Measurements from ENCODE around the gene SYT5. TPM values are rescaled to one million over a fixed set of nuclear protein-coding genes. Genes with fewer than 3 reads are reported as not detected.
A peak's percentile ranks its signal among the peaks of the same experiment; 100 is the strongest.

Gene SYT5
- total and polyA plus RNA-seq, 4 donors = 0.06 to 0.40 (median 0.33) TPM; not detected in 1

DNA sequence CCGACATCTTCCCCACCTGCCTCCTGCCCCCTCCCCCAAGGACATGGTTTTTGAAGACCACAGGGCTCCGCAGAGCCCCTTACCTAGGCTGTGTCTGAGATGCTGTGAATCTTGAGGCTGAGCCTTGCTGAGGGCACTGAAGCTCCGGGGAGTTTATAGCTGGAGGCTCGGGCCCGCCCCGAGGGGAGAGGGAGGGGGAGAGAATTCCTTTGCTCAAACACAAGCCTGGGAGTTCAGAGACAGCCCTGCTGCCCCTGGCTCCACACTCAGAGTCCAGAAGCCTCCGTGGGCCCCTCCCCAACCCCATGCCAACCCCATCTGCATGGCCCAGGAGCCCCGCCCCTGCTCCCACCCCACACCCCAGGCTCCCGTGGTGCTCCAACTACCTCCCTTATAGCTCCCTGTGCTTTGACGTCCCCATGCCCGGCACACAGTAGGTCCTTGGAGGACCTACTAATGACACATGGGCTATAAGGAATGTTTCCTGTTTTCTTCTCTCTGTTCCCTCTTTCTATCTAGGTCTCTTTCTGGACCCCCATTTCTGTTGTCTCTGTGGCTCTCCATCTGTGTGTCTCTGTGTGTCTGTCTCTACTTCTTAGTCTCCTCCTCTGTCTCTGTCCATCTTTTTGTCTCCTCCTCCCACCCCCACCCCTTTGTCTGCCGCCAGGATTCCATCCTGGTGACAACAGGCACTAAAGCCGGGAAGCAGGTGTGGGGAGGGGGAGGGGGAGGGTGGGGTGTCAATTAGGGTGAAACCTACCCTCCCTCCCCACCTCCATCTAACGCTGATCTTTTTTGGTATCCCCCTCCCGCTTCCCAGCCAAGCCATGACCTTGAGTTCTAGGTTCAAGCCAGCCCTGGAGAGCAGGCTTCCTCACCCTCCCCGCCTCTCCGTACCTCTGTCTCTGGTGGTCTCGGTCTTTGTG lies 30.7 kb downstream of the SYT5 start, which contains the start of gene TNNT1:
TSS of gene TNNT1 (minus strand) at position 129 of the 926 bp plus-strand sequence. CDS start 2,049 bp downstream, outside the sequence.
- H3K27me3 ChIP-seq (ENCODE audit: control insufficient read depth in 3 of 3, insufficient read depth in 3 of 3, low read length in 2 of 3) = peaks cover 11 to 41% (median 18%) of the 10 kb centered on the region in 3 donors
- peaks cover 0 to 6% (median 0%) of the 10 kb centered on the region in 4 donors for H3K9me3 ChIP-seq (ENCODE audit: control insufficient read depth in 4 of 4, insufficient read depth in 3 of 4, low read length in 3 of 4)

DNA sequence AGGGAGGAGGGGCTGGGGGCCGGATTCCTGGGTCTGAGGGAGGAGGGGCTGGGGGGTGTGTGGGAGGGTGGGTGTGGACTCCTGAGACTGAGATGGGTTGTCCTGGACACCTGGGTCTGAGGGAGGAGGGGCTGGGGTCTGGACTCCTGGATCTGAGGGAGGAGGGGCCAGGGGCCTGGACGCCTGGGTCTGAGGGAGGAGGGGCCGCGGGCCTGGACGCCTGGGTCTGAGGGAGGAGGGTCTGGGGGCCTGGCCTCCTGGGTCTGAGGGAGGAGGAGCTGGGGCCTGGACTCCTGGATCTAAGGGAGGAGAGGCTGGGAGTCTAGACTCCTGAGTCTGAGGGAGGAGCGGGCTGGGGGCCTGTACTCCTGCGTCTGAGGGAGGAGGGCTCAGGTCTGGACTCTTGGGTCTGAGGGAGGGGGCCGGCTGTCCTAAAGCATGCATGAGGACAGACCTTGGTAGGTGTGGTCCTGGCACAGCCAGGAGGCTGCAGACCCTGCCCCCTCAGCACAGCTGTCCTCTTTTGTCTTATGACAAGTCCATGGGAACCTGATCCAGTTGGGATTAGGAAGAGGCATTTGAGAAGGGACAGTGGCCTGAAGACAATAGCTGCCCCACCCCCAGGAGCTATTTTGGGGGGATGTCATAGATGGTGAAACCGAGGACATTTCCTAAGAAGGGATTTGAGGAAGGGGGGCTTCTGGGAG lies 32.4 kb downstream of the SYT5 start:
- Histone ChIP-seq H3K27me3 (ENCODE audit: control insufficient read depth in 3 of 3, insufficient read depth in 3 of 3, low read length in 2 of 3) (peaks cover 11 to 51% (median 26%) of the 10 kb centered on the region in 3 donors), H3K9ac (ENCODE audit: insufficient read depth in 1 of 2, low read length in 2 of 2) (no peak overlapping the region)

More for the DNA sequence above, 30.7 kb downstream of the SYT5 start, which contains the start of gene TNNT1:
- DNase-seq = no peak
- H3K36me3 ChIP-seq (ENCODE audit: control insufficient read depth in 4 of 4, insufficient read depth in 4 of 4, low read length in 4 of 4) = no peaks in the 10 kb centered on the region
- 14 to 39% methylated on average over 18 of the region's 18 CpGs for WGBS, 2 donors
- peaks cover 0 to 4% (median 0%) of the 10 kb centered on the region in 5 donors for H3K4me1 ChIP-seq (ENCODE audit: control insufficient read depth in 5 of 5, insufficient read depth in 5 of 5, low read length in 5 of 5)
- H3K9ac ChIP-seq (ENCODE audit: insufficient read depth in 1 of 2, low read length in 2 of 2) = no peak within 1 kb of the TSS
- TF ChIP-seq, protein P1, sequence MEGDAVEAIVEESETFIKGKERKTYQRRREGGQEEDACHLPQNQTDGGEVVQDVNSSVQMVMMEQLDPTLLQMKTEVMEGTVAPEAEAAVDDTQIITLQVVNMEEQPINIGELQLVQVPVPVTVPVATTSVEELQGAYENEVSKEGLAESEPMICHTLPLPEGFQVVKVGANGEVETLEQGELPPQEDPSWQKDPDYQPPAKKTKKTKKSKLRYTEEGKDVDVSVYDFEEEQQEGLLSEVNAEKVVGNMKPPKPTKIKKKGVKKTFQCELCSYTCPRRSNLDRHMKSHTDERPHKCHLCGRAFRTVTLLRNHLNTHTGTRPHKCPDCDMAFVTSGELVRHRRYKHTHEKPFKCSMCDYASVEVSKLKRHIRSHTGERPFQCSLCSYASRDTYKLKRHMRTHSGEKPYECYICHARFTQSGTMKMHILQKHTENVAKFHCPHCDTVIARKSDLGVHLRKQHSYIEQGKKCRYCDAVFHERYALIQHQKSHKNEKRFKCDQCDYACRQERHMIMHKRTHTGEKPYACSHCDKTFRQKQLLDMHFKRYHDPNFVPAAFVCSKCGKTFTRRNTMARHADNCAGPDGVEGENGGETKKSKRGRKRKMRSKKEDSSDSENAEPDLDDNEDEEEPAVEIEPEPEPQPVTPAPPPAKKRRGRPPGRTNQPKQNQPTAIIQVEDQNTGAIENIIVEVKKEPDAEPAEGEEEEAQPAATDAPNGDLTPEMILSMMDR (IDR thresholded peaks at IDR 0.05; ENCODE audit: control extremely low read depth, extremely low read depth) = no peak
- H3K4me3 ChIP-seq = no peak within 1 kb of the TSS
- H3K27ac ChIP-seq (ENCODE audit: low read depth in 1 of 2, low read length in 1 of 2) = peak within 1 kb of the TSS in 1 of 2 donors; percentile 62
- ATAC-seq (ENCODE audit: insufficient read depth, low FRiP score) = no peak

DNA sequence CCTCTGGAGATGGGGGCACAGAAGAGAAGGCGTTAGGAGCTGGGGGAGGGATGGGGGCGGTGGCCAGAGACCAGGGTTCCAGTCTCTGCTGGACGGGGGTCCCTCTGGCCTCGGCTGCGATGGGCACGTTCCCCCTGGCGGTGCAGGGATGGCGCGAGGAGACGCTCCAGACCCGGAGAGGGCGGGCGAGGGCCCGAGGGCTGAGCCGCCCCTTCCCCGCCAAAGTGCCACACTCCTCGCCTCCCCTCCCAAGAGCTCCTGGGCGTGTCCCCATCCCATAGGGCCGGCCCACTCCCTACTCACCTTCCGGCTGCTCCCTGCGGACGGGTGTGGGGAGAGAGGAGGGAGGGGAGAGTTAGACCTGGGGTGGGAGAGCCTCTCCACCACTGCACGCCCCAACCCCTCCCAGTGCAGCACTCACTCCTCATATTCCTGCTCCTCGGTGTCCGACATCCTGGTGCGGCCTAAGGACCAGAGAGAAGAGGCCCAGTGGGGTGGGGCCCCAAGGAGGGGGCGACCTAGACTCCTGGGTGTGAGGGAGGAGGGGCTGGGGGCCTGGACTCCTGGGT lies 33.3 kb downstream of the SYT5 start:
- H3K9ac ChIP-seq (ENCODE audit: insufficient read depth in 1 of 2, low read length in 2 of 2) = no peak overlapping the region
- 2 to 3% methylated on average over 24 to 27 of the region's 27 CpGs for WGBS, 2 donors
- TF ChIP-seq, protein P1 (IDR thresholded peaks at IDR 0.05; ENCODE audit: control extremely low read depth, extremely low read depth) = no peak
- no peak overlapping the region for H3K4me3 ChIP-seq
- peaks cover 0 to 7% (median 0%) of the 10 kb centered on the region in 4 donors for H3K9me3 ChIP-seq (ENCODE audit: control insufficient read depth in 4 of 4, insufficient read depth in 3 of 4, low read length in 3 of 4)
- no peak for ATAC-seq (ENCODE audit: insufficient read depth, low FRiP score)
- H3K27me3 ChIP-seq (ENCODE audit: control insufficient read depth in 3 of 3, insufficient read depth in 3 of 3, low read length in 2 of 3) = peaks cover 11 to 51% (median 28%) of the 10 kb centered on the region in 3 donors
- peak overlapping the region in 1 of 2 donors; percentile 26 for H3K27ac ChIP-seq (ENCODE audit: low read depth in 1 of 2, low read length in 1 of 2)
- peaks cover 0 to 4% (median 0%) of the 10 kb centered on the region in 5 donors for H3K4me1 ChIP-seq (ENCODE audit: control insufficient read depth in 5 of 5, insufficient read depth in 5 of 5, low read length in 5 of 5)
- no peaks in the 10 kb centered on the region for H3K36me3 ChIP-seq (ENCODE audit: control insufficient read depth in 4 of 4, insufficient read depth in 4 of 4, low read length in 4 of 4)
- DNase-seq = no peak

More for the DNA sequence above, 32.4 kb downstream of the SYT5 start:
- 34 to 52% methylated on average over 8 to 9 of the region's 9 CpGs for WGBS, 2 donors
- Histone ChIP-seq H3K9me3 (ENCODE audit: control insufficient read depth in 4 of 4, insufficient read depth in 3 of 4, low read length in 3 of 4) (peaks cover 0 to 9% (median 0%) of the 10 kb centered on the region in 4 donors), H3K27ac (ENCODE audit: low read depth in 1 of 2, low read length in 1 of 2) (no peak overlapping the region), H3K36me3 (ENCODE audit: control insufficient read depth in 4 of 4, insufficient read depth in 4 of 4, low read length in 4 of 4) (no peaks in the 10 kb centered on the region), H3K4me1 (ENCODE audit: control insufficient read depth in 5 of 5, insufficient read depth in 5 of 5, low read length in 5 of 5) (peaks cover 0 to 4% (median 0%) of the 10 kb centered on the region in 5 donors), H3K4me3 (no peak overlapping the region)
- TF ChIP-seq, protein P1 (IDR thresholded peaks at IDR 0.05; ENCODE audit: control extremely low read depth, extremely low read depth) = no peak
- DNase-seq (no peak), ATAC-seq (ENCODE audit: insufficient read depth, low FRiP score) (no peak)

All from lung (tissue), 12 donors.